HCT116 (cell line): ENCODE data around the gene INPP5F.

Experiments
- CTCF ChIP-seq, 3 experiments: fragments of 200-600 bp in 1 of 3; sonication (generic) in 1 of 3; IDR thresholded peaks in 2 of 3; conservative IDR thresholded peaks in 1 of 3; 2 replicates each; pipeline ENCODE4 v1.5.1; 2012 to 2017; ENCODE audit warnings: low read depth in 2 of 3, low read length in 2 of 3, antibody characterized with exemption in 1 of 3, borderline replicate concordance in 1 of 3, control low read depth in 1 of 3, mild to moderate bottlenecking in 1 of 3, mixed read lengths in 1 of 3, mixed run types in 1 of 3, moderate library complexity in 1 of 3; ENCODE audit not compliant: insufficient read depth in 1 of 3
- EZH2 ChIP-seq: fragments of 200-600 bp; sonication (generic); IDR thresholded peaks from 2 replicates; pipeline ENCODE4 v1.6.1; 2017; ENCODE audit warnings: antibody characterized with exemption, mixed run types
- POLR2AphosphoS5 ChIP-seq: IDR thresholded peaks from 2 replicates; pipeline ENCODE4 v1.6.1; 2011; ENCODE audit warnings: mild to moderate bottlenecking, low read depth, low read length, moderate library complexity
- SIN3A ChIP-seq: IDR thresholded peaks from 2 replicates; pipeline ENCODE4 v1.6.1; 2012; ENCODE audit warnings: low read depth

GRCh38 chr10:119772334-119772733 lies 46.5 kb downstream of the INPP5F start:
- TF ChIP-seq CTCF (IDR thresholded peaks at IDR 0.05 in 2 of 3, conservative IDR thresholded peaks at IDR 0.05 in 1 of 3; ENCODE audit: borderline replicate concordance in 1 of 3, insufficient read depth in 1 of 3, low read depth in 2 of 3, low read length in 2 of 3) (no peak), SIN3A (no peak), EZH2 (no peak), POLR2AphosphoS5 (no peak)
